Heart right ventricle (tissue), 16 donors: Measurements from ENCODE around the gene DISC1. TPM values are rescaled to one million over a fixed set of nuclear protein-coding genes. Genes with fewer than 3 reads are reported as not detected.

Source experiments
- ATAC-seq, 8 donors: fragments of 200-7000 bp; cut with Tn5 transposase; one replicate each; pipeline ENCODE4 v1.9.1; 2020; ENCODE audit warnings: mild to moderate bottlenecking in 8 of 8, moderate library complexity in 8 of 8, moderate number of reproducible peaks in 1 of 8
- DNase-seq, 2 donors: peaks; one replicate each; pipeline ENCODE4 v3.0.0-alpha.2; 2020
- H3K27ac ChIP-seq, 10 donors: fragments of 200-600 bp; sonication (generic) in 2 of 10; one replicate each; pipeline versions ENCODE4 v1.5.0 to v1.8.0; 2020 to 2022; ENCODE audit warnings: mild to moderate bottlenecking in 3 of 10
- H3K27me3 ChIP-seq, 7 donors: fragments of 200-600 bp; one replicate each; pipeline ENCODE4 v1.8.0; 2021 to 2022; ENCODE audit warnings: mild to moderate bottlenecking in 2 of 7
- H3K36me3 ChIP-seq, 9 donors: fragments of 200-600 bp; sonication (generic) in 1 of 9; one replicate each; pipeline versions ENCODE4 v1.5.0 to v1.8.0; 2020 to 2022; ENCODE audit warnings: mild to moderate bottlenecking in 2 of 9
- H3K4me1 ChIP-seq, 9 donors: fragments of 200-600 bp; sonication (generic) in 1 of 9; one replicate each; pipeline versions ENCODE4 v1.5.0 to v1.8.0; 2020 to 2022; ENCODE audit warnings: mild to moderate bottlenecking in 4 of 9
- H3K4me3 ChIP-seq, 10 donors: fragments of 200-600 bp; sonication (generic) in 2 of 10; one replicate each; pipeline versions ENCODE4 v1.5.0 to v1.8.0; 2020 to 2022; ENCODE audit warnings: mild to moderate bottlenecking in 7 of 10, moderate library complexity in 2 of 10
- H3K9me3 ChIP-seq, 11 donors: fragments of 200-600 bp in 10 of 11; sonication (generic) in 2 of 11; one replicate each; pipeline versions ENCODE4 v1.5.0 to v1.8.0; 2013 to 2022; ENCODE audit warnings: mild to moderate bottlenecking in 2 of 11, control low read depth in 1 of 11, moderate library complexity in 1 of 11
- CTCF ChIP-seq, 9 donors: fragments of 200-600 bp; sonication (generic) in 2 of 9; IDR thresholded peaks; one replicate each; pipeline versions ENCODE4 v1.5.0 to v1.8.0; 2021 to 2022; ENCODE audit warnings: antibody characterized with exemption in 9 of 9, mild to moderate bottlenecking in 5 of 9, moderate library complexity in 1 of 9
- WGBS, 2 donors: extraction: QIAGEN DNeasy Blood & Tissue Kit; methylation state at CpG; one replicate each; pipeline ENCODE4 v1.1.7; 2013; ENCODE audit warnings: inconsistent platforms in 1 of 2; 5-methylcytosine and 5-hydroxymethylcytosine counted together
- intact Hi-C, 10 donors: fragments of 100-400 bp; cut with DNase I; formaldehyde crosslinking; loops; one replicate each; pipeline versions ENCODE4 v1.11.1 to v1.14.2; 2022
- polyA plus RNA-seq, 2 donors: library from polyadenylated mRNA; stranded (reverse); fragments of 200-250 nt; gene quantifications; one replicate each; pipeline ENCODE4 v1.2.3, GENCODE V29; 2013
- total RNA-seq, 10 donors: library from RNA; stranded (reverse); fragmentation: NEBNext Ultra II Directional in 3 of 10; extraction: Animal tissue kit (Norgen Biotek cat#: 25700) in 3 of 10; gene quantifications; one replicate each; pipeline versions ENCODE4 v1.2.1 to v1.2.4, GENCODE V29; 2021 to 2023
- donor health status: Arrhythmogenic right ventricular cardiomyopathy.
- donor health status: ischemic (EF 13 %, LVEDD 7.1; RV severe dilation, severe dysfunction).
- donor health status: healthy with polysubstance abuse.
- donor health status: DM: no; HTN: yes; CAD: no.
- donor health status: DM: no; HTN: no; CAD: no.
- donor health status: ischemic (EF 25% LVEDD 6.9; RV normal size, moderate dysfunction).
- donor health status: ischemic (EF 25% LVEDD 5.7; RV mildly dilated, moderate dysfunction).
- donor health status: healthy.
- donor health status: DM: yes; HTN: yes; CAD: no.
- donor health status: Ischemic cardiomyopathy.
- donor health status: ischemic (EF 35%, LVEDD 5.7; RV mildly dilated, moderate dysfunction).
- donor health status: nonischemic (EF 11% LVEDD 7.7; RV severe dilation, severe dysfunction).
- donor health status: DM: yes; HTN: yes; CAD: no.
- donor health status: PGD.
- donor health status: ischemic (EF 29% LVEDD 5.4; RV normal size, mild dysfunction).
- donor health status: nonischemic (EF 23%, LVEDD 6.1; RV moderate dilation, normal function).

DISC1 gene
- total and polyA plus RNA-seq, 12 donors = 1.4 to 6.4 (median 4.0) TPM

GRCh38 chr1:231986631-231987336, 360.2 kb downstream of the DISC1 start:
- ATAC-seq (peak in 4 of 8 donors; percentile 23 to 70 (median 53)), DNase-seq (peak in 1 of 2 donors; percentile 26)
- peaks cover 0 to 23% (median 10%) of the 10 kb centered on the region in 9 donors for H3K4me1 ChIP-seq
- H3K9me3 ChIP-seq = no peaks in the 10 kb centered on the region
- peak overlapping the region in 3 of 10 donors; percentile 0 to 43 (median 16) for H3K27ac ChIP-seq
- no peaks in the 10 kb centered on the region for H3K27me3 ChIP-seq
- intact Hi-C loops = loop anchor here in 1 of 10 donors (10.0 kb wide), 1 partner anchor 52 kb away; no protein-coding TSS in a partner anchor
- WGBS, 2 donors = 75 to 84% methylated on average over 8 of the region's 8 CpGs
- TF ChIP-seq CTCF (IDR thresholded peaks at IDR 0.05) = no peak
- no peak overlapping the region for H3K4me3 ChIP-seq
- no peaks in the 10 kb centered on the region for H3K36me3 ChIP-seq

- intact Hi-C loops = loop anchor here in 1 of 10 donors (2.0 kb wide), 1 partner anchor 22 kb away; no protein-coding TSS in a partner anchor
- Histone ChIP-seq H3K9me3 (no peaks in the 10 kb centered on the region), H3K4me1 (peaks cover 0 to 23% (median 10%) of the 10 kb centered on the region in 9 donors), H3K27ac (peak overlapping the region in 4 of 10 donors; percentile 5 to 57 (median 48)), H3K4me3 (no peak overlapping the region), H3K27me3 (no peaks in the 10 kb centered on the region), H3K36me3 (no peaks in the 10 kb centered on the region)
- no peak for TF ChIP-seq CTCF (IDR thresholded peaks at IDR 0.05)
- ATAC-seq (peak; percentile 47 to 90 (median 78)), DNase-seq (peak in 1 of 2 donors; percentile 20)
- WGBS, 2 donors = 38 to 52% methylated on average over 5 of the region's 5 CpGs
Measured at GRCh38 chr1:231990388-231990787, 363.8 kb downstream of the DISC1 start.

- peak overlapping the region in 3 of 10 donors; percentile 4 to 57 (median 5) for H3K27ac ChIP-seq
- no peak for ATAC-seq
- no peaks in the 10 kb centered on the region for H3K36me3 ChIP-seq
- peaks cover 0 to 23% (median 10%) of the 10 kb centered on the region in 9 donors for H3K4me1 ChIP-seq
- WGBS, 2 donors = 88% methylated on average over 8 of the region's 8 CpGs
- no peaks in the 10 kb centered on the region for H3K9me3 ChIP-seq
- DNase-seq = no peak
- H3K27me3 ChIP-seq = no peaks in the 10 kb centered on the region
- no peak overlapping the region for H3K4me3 ChIP-seq
- no peak for TF ChIP-seq CTCF (IDR thresholded peaks at IDR 0.05)
- intact Hi-C loops = loop anchor here in 1 of 10 donors (2.0 kb wide), 1 partner anchor 22 kb away; no protein-coding TSS in a partner anchor
Measured at GRCh38 chr1:231991231-231991630, 364.6 kb downstream of the DISC1 start.

GRCh38 chr1:231993968-231994455, 367.4 kb downstream of the DISC1 start:
- DNase-seq (no peak), ATAC-seq (no peak)
- 90 to 92% methylated on average over 2 of the region's 2 CpGs for WGBS, 2 donors
- intact Hi-C loops = no loop called here
- H3K9me3 ChIP-seq = no peaks in the 10 kb centered on the region
- no peaks in the 10 kb centered on the region for H3K36me3 ChIP-seq
- H3K27me3 ChIP-seq = no peaks in the 10 kb centered on the region
- H3K4me1 ChIP-seq = peaks cover 0 to 16% (median 10%) of the 10 kb centered on the region in 9 donors
- H3K4me3 ChIP-seq = no peak overlapping the region
- no peak for TF ChIP-seq CTCF (IDR thresholded peaks at IDR 0.05)
- H3K27ac ChIP-seq = no peak overlapping the region
